Measurements from ENCODE around the gene LAMB1. TPM values are rescaled to one million over a fixed set of nuclear protein-coding genes. Genes with fewer than 3 reads are reported as not detected.

The LAMB1 gene
- total RNA-seq, 2 experiments from 2014 or later, result not detected

GRCh38 chr7:108028111-108028510, 25.1 kb upstream of the LAMB1 start:
- Mint-ChIP-seq H3K36me3 (ENCODE audit: low read depth) (no peaks in the 10 kb centered on the region), H3K9me3 (no peaks in the 10 kb centered on the region), H3K27ac (no peak overlapping the region), H3K4me3 (no peak overlapping the region), H3K27me3 (peaks cover 5% of the 10 kb centered on the region), H3K4me1 (ENCODE audit: low read depth) (no peaks in the 10 kb centered on the region)
- CTCF ChIA-PET, result no interaction called here
- Histone ChIP-seq H3K27me3 (ENCODE audit: control insufficient read depth in 1 of 2, insufficient read depth in 2 of 2, low read length in 2 of 2) (peaks cover 2 to 3% of the 10 kb centered on the region in 2 experiments), H3K9me3 (ENCODE audit: control insufficient read depth in 1 of 2, insufficient read depth in 1 of 2, low read length in 2 of 2) (no peaks in the 10 kb centered on the region), H3K36me3 (ENCODE audit: insufficient read depth, low read length) (no peaks in the 10 kb centered on the region), H3K27ac (ENCODE audit: low read depth in 1 of 2, low read length in 2 of 2) (no peak overlapping the region), H3K4me1 (ENCODE audit: insufficient read depth, low read length) (no peaks in the 10 kb centered on the region), H3K4me3 (ENCODE audit: low read length) (no peak overlapping the region)
- intact Hi-C loops (cut with DNase I, micrococcal nuclease), result no loop called here
- ATAC-seq (ENCODE audit: poor library complexity) (no peak), DNase-seq (no peak)
- no peak for TF ChIP-seq CTCF (IDR thresholded peaks at IDR 0.05)
- POLR2A ChIA-PET, result no interaction called here

GRCh38 chr7:108027239-108027638, 24.3 kb upstream of the LAMB1 start:
- H3K27me3 ChIP-seq (ENCODE audit: control insufficient read depth in 1 of 2, insufficient read depth in 2 of 2, low read length in 2 of 2), result peaks cover 2 to 3% of the 10 kb centered on the region in 2 experiments
- no peak for TF ChIP-seq CTCF (IDR thresholded peaks at IDR 0.05)
- intact Hi-C loops (cut with DNase I, micrococcal nuclease), result no loop called here
- H3K4me1 ChIP-seq (ENCODE audit: insufficient read depth, low read length), result no peaks in the 10 kb centered on the region
- ATAC-seq (ENCODE audit: poor library complexity) (no peak), DNase-seq (no peak)
- no peaks in the 10 kb centered on the region for H3K9me3 ChIP-seq (ENCODE audit: control insufficient read depth in 1 of 2, insufficient read depth in 1 of 2, low read length in 2 of 2)
- H3K27ac Mint-ChIP-seq, result no peak overlapping the region
- no peaks in the 10 kb centered on the region for H3K4me1 Mint-ChIP-seq (ENCODE audit: low read depth)
- ChIA-PET POLR2A (no interaction called here), CTCF (no interaction called here)
- H3K36me3 Mint-ChIP-seq (ENCODE audit: low read depth), result no peaks in the 10 kb centered on the region
- no peak overlapping the region for H3K4me3 ChIP-seq (ENCODE audit: low read length)
- no peak overlapping the region for H3K27ac ChIP-seq (ENCODE audit: low read depth in 1 of 2, low read length in 2 of 2)
- H3K4me3 Mint-ChIP-seq, result no peak overlapping the region
- no peaks in the 10 kb centered on the region for H3K36me3 ChIP-seq (ENCODE audit: insufficient read depth, low read length)
- peaks cover 5% of the 10 kb centered on the region for H3K27me3 Mint-ChIP-seq
- no peaks in the 10 kb centered on the region for H3K9me3 Mint-ChIP-seq

GRCh38 chr7:108026647-108027046, 23.7 kb upstream of the LAMB1 start:
- intact Hi-C loops (cut with DNase I, micrococcal nuclease), result no loop called here
- Histone ChIP-seq H3K4me3 (ENCODE audit: low read length) (no peak overlapping the region), H3K27me3 (ENCODE audit: control insufficient read depth in 1 of 2, insufficient read depth in 2 of 2, low read length in 2 of 2) (peaks cover 2 to 3% of the 10 kb centered on the region in 2 experiments), H3K4me1 (ENCODE audit: insufficient read depth, low read length) (no peaks in the 10 kb centered on the region), H3K9me3 (ENCODE audit: control insufficient read depth in 1 of 2, insufficient read depth in 1 of 2, low read length in 2 of 2) (no peaks in the 10 kb centered on the region), H3K27ac (ENCODE audit: low read depth in 1 of 2, low read length in 2 of 2) (no peak overlapping the region), H3K36me3 (ENCODE audit: insufficient read depth, low read length) (no peaks in the 10 kb centered on the region)
- no peak for DNase-seq
- POLR2A ChIA-PET, result no interaction called here
- CTCF ChIA-PET, result no interaction called here
- no peaks in the 10 kb centered on the region for H3K4me1 Mint-ChIP-seq (ENCODE audit: low read depth)
- H3K36me3 Mint-ChIP-seq (ENCODE audit: low read depth), result no peaks in the 10 kb centered on the region
- ATAC-seq (ENCODE audit: poor library complexity), result no peak
- no peak overlapping the region for H3K4me3 Mint-ChIP-seq
- H3K27me3 Mint-ChIP-seq, result peaks cover 5% of the 10 kb centered on the region
- no peak overlapping the region for H3K27ac Mint-ChIP-seq
- no peak for TF ChIP-seq CTCF (IDR thresholded peaks at IDR 0.05)
- H3K9me3 Mint-ChIP-seq, result no peaks in the 10 kb centered on the region

Data from CD4-positive, alpha-beta T cell (primary cell).